WERI-Rb-1 (cell line): Measurements from ENCODE around the gene ITGAX.

Experiments
- DNase-seq: peaks from one replicate; pipeline ENCODE4 v3.0.0-alpha.2; 2020
- H3K27ac ChIP-seq: fragments of 250-450 bp; sonication (Bioruptor Pico); 2 replicates; pipeline ENCODE4 v1.5.1; 2020; ENCODE audit warnings: mild to moderate bottlenecking, moderate library complexity
- H3K27me3 ChIP-seq: fragments of 250-450 bp; sonication (Bioruptor Pico); 2 replicates; pipeline ENCODE4 v1.5.1; 2021; ENCODE audit warnings: mild to moderate bottlenecking, low read depth, moderate library complexity; ENCODE audit not compliant: insufficient read depth, severe bottlenecking
- H3K36me3 ChIP-seq: fragments of 250-450 bp; sonication (Bioruptor Pico); 2 replicates; pipeline ENCODE4 v1.5.1; 2020; ENCODE audit warnings: mild to moderate bottlenecking, moderate library complexity
- H3K4me3 ChIP-seq: 2 replicates; pipeline ENCODE4 v1.5.1; 2011; ENCODE audit warnings: low read depth, mild to moderate bottlenecking, control low read depth, low read length
- H3K9me3 ChIP-seq: fragments of 250-450 bp; sonication (Bioruptor Pico); 2 replicates; pipeline ENCODE4 v1.5.1; 2021; ENCODE audit warnings: mild to moderate bottlenecking, moderate library complexity; ENCODE audit not compliant: severe bottlenecking
- CTCF ChIP-seq: IDR thresholded peaks from 2 replicates; pipeline ENCODE4 v1.5.1; 2011; ENCODE audit warnings: low read depth, mild to moderate bottlenecking, control low read depth, inconsistent platforms, low read length

The ITGAX gene

GRCh38 chr16:31397096-31397660 is 42.2 kb downstream of the ITGAX start:
- Histone ChIP-seq H3K9me3 (no peaks in the 10 kb centered on the region), H3K27me3 (no peaks in the 10 kb centered on the region), H3K36me3 (no peaks in the 10 kb centered on the region), H3K4me3 (no peak overlapping the region), H3K27ac (no peak overlapping the region)
- no peak for DNase-seq
- TF ChIP-seq CTCF = no peak

- TF ChIP-seq CTCF = no peak
- DNase-seq = no peak
- Histone ChIP-seq H3K27me3 (no peaks in the 10 kb centered on the region), H3K9me3 (no peaks in the 10 kb centered on the region), H3K36me3 (no peaks in the 10 kb centered on the region), H3K4me3 (no peak overlapping the region), H3K27ac (no peak overlapping the region)
Observed at GRCh38 chr16:31397701-31398100, 42.7 kb downstream of the ITGAX start.

- Histone ChIP-seq H3K27ac (no peak overlapping the region), H3K36me3 (no peaks in the 10 kb centered on the region), H3K4me3 (no peak overlapping the region), H3K9me3 (no peaks in the 10 kb centered on the region), H3K27me3 (peaks cover 3% of the 10 kb centered on the region)
- TF ChIP-seq CTCF = no peak
- DNase-seq = no peak
Observed at GRCh38 chr16:31400191-31400590, 45.2 kb downstream of the ITGAX start.

- Histone ChIP-seq H3K4me3 (no peak overlapping the region), H3K27me3 (peaks cover 3% of the 10 kb centered on the region), H3K36me3 (no peaks in the 10 kb centered on the region), H3K27ac (no peak overlapping the region), H3K9me3 (no peaks in the 10 kb centered on the region)
- TF ChIP-seq CTCF = no peak
- DNase-seq = no peak
Observed at GRCh38 chr16:31401436-31401835, 46.5 kb downstream of the ITGAX start.

- TF ChIP-seq CTCF = no peak
- no peak for DNase-seq
- Histone ChIP-seq H3K9me3 (no peaks in the 10 kb centered on the region), H3K27ac (no peak overlapping the region), H3K4me3 (no peak overlapping the region), H3K36me3 (no peaks in the 10 kb centered on the region), H3K27me3 (peaks cover 3% of the 10 kb centered on the region)
Observed at GRCh38 chr16:31402687-31403086, 47.7 kb downstream of the ITGAX start.
